Neuronal stem cell (in vitro differentiated cells): ENCODE data around the gene TXK.

Experiments
- DNase-seq: peaks from one replicate; pipeline ENCODE4 v3.0.0-alpha.2; 2013; ENCODE audit warnings: low spot score
- H2AFZ ChIP-seq: one replicate; pipeline ENCODE4 v1.6.1; 2013; ENCODE audit warnings: mild to moderate bottlenecking, low read length, inconsistent platforms
- H2AK5ac ChIP-seq: 2 replicates; pipeline ENCODE4 v1.6.1; 2013; ENCODE audit warnings: low read depth, mild to moderate bottlenecking, inconsistent platforms, low read length, moderate library complexity, mixed read lengths
- H2BK120ac ChIP-seq: 2 replicates; pipeline ENCODE4 v1.6.1; 2013; ENCODE audit warnings: low read depth, mild to moderate bottlenecking, inconsistent platforms, low read length, moderate library complexity, mixed read lengths
- H2BK12ac ChIP-seq: one replicate; pipeline ENCODE4 v1.6.1; 2013; ENCODE audit warnings: low read length, inconsistent platforms
- H2BK15ac ChIP-seq: 2 replicates; pipeline ENCODE4 v1.6.1; 2013; ENCODE audit warnings: mild to moderate bottlenecking, low read length, inconsistent platforms, mixed read lengths
- H2BK5ac ChIP-seq: one replicate; pipeline ENCODE4 v1.6.1; 2013; ENCODE audit warnings: inconsistent platforms, mild to moderate bottlenecking, low read length, moderate library complexity
- H3K14ac ChIP-seq: one replicate; pipeline ENCODE4 v1.6.1; 2013; ENCODE audit warnings: low read length, inconsistent platforms
- H3K18ac ChIP-seq: 2 replicates; pipeline ENCODE4 v1.6.1; 2013; ENCODE audit warnings: low read length, inconsistent platforms
- H3K23ac ChIP-seq: 2 replicates; pipeline ENCODE4 v1.6.1; 2013; ENCODE audit warnings: low read depth, mild to moderate bottlenecking, mixed read lengths, low read length, inconsistent platforms; ENCODE audit not compliant: poor library complexity
- H3K27ac ChIP-seq: replicated peaks from 3 replicates; pipeline ENCODE4 v1.5.1; 2013; ENCODE audit warnings: low read length, inconsistent platforms
- H3K27me3 ChIP-seq, 3 experiments: 2 replicates each; pipeline ENCODE4 v1.6.1; 2013; ENCODE audit warnings: low read length in 3 of 3, mild to moderate bottlenecking in 2 of 3, inconsistent platforms in 1 of 3, low read depth in 1 of 3, mixed read lengths in 1 of 3, moderate library complexity in 1 of 3; ENCODE audit not compliant: control insufficient read depth in 3 of 3, insufficient read depth in 3 of 3
- H3K36me3 ChIP-seq, 2 donors: replicated peaks in 1 of 2; 2 replicates each; pipeline ENCODE4 v1.6.1; 2013; ENCODE audit warnings: low read length in 2 of 2; ENCODE audit not compliant: control insufficient read depth in 2 of 2, insufficient read depth in 2 of 2
- H3K4ac ChIP-seq: 2 replicates; pipeline ENCODE4 v1.6.1; 2013; ENCODE audit warnings: inconsistent platforms, mild to moderate bottlenecking, low read length, moderate library complexity
- H3K4me1 ChIP-seq, 2 donors: 1 replicate in 1 of 2; 2 replicates in 1 of 2; pipeline ENCODE4 v1.6.1; 2013; ENCODE audit warnings: low read length in 2 of 2, low read depth in 1 of 2; ENCODE audit not compliant: control insufficient read depth in 2 of 2, insufficient read depth in 1 of 2
- H3K4me2 ChIP-seq: one replicate; pipeline ENCODE4 v1.6.1; 2013; ENCODE audit warnings: mild to moderate bottlenecking, low read length, inconsistent platforms; ENCODE audit not compliant: insufficient read depth, poor library complexity, severe bottlenecking
- H3K4me3 ChIP-seq, 2 donors: 2 replicates each; pipeline ENCODE4 v1.5.1; 2013; ENCODE audit warnings: low read length in 2 of 2, mild to moderate bottlenecking in 2 of 2, inconsistent platforms in 1 of 2, moderate library complexity in 1 of 2
- H3K79me1 ChIP-seq: one replicate; pipeline ENCODE4 v1.6.1; 2013; ENCODE audit warnings: low read depth, mild to moderate bottlenecking, inconsistent platforms, low read length, moderate library complexity
- H3K9ac ChIP-seq: one replicate; pipeline ENCODE4 v1.6.1; 2013; ENCODE audit warnings: mild to moderate bottlenecking, low read depth, low read length, inconsistent platforms; ENCODE audit not compliant: poor library complexity
- H3K9me3 ChIP-seq, 2 donors: replicated peaks in 1 of 2; 2 replicates each; pipeline versions ENCODE3 to v1.6.1; 2013; ENCODE audit warnings: low read length in 2 of 2, mild to moderate bottlenecking in 2 of 2, inconsistent platforms in 1 of 2, low read depth in 1 of 2, mixed read lengths in 1 of 2, moderate library complexity in 1 of 2; ENCODE audit not compliant: control insufficient read depth in 2 of 2, insufficient read depth in 1 of 2
- H4K8ac ChIP-seq: one replicate; pipeline ENCODE4 v1.6.1; 2013; ENCODE audit warnings: low read depth, mild to moderate bottlenecking, inconsistent platforms, low read length, moderate library complexity
- H4K91ac ChIP-seq: one replicate; pipeline ENCODE4 v1.6.1; 2013; ENCODE audit warnings: low read length, low read depth, mild to moderate bottlenecking, inconsistent platforms; ENCODE audit not compliant: poor library complexity
- WGBS, 2 donors: extraction: QIAGEN DNeasy Blood & Tissue Kit; methylation state at CpG; one replicate each; pipeline ENCODE4 v1.1.7; 2013; ENCODE audit warnings: missing lambda C conversion rate in 2 of 2, mixed read lengths in 1 of 2; ENCODE audit not compliant: insufficient read length in 2 of 2, insufficient replicate concordance in 1 of 2; ENCODE audit errors: extremely low coverage in 2 of 2; 5-methylcytosine and 5-hydroxymethylcytosine counted together

The TXK gene

DNA sequence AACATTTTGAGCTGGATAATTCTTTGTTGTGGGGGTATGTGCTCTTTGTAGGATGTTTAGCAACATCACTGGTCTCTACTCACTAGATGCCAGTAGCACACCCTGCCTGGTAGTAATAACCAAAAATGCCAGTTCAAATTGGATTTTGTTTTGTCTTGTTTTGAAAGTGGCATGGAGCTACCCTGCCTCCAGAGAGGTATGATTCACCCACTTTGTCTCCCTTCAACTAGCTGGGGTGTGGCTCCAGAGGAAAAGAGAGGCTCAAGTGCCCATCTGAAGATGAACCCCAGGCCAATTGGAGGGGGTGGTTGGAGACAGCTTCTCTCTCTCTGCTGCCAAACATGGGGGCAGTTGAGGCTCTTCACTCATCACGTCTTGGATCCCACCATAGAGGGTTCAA, 83.0 kb downstream of the TXK start:
- Histone ChIP-seq H2AK5ac (no peak overlapping the region), H4K8ac (no peak overlapping the region), H4K91ac (no peak overlapping the region), H2BK12ac (no peak overlapping the region), H3K4me3 (no peak overlapping the region), H3K4ac (no peak overlapping the region), H2BK120ac (no peak overlapping the region), H3K14ac (no peak overlapping the region), H2BK5ac (no peak overlapping the region), H2AFZ (no peak overlapping the region), H3K9me3 (no peaks in the 10 kb centered on the region), H3K18ac (no peak overlapping the region), H2BK15ac (no peak overlapping the region), H3K4me1 (no peaks in the 10 kb centered on the region), H3K23ac (no peak overlapping the region), H3K4me2 (no peak overlapping the region), H3K27ac (no peak overlapping the region), H3K27me3 (no peaks in the 10 kb centered on the region), H3K9ac (no peak overlapping the region), H3K79me1 (peaks cover 2% of the 10 kb centered on the region), H3K36me3 (no peaks in the 10 kb centered on the region)
- DNase-seq, result no peak
- no CpG with 5 or more reads among the region's 1 CpG for WGBS, 2 donors

DNA sequence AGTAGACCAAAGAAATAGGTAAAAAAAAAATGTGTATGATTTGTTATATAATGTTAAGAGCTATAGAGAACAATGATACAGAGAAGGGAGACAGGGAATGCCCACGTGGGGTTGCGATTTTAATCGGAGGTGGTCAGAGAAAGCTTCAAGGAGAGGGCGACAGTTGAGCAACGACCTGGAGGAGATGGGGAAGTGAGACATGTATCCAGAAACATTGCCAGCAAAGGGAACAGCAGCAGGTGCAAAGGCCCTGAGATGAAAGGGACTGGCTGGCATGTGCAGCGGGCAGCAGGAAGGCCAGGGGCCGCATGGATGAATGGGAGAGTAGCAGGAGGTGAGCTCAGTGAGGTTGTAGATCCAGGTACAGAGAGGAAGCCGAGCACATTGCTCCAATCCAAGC, 84.6 kb downstream of the TXK start:
- no peaks in the 10 kb centered on the region for H3K4me1 ChIP-seq
- no peak overlapping the region for H2BK120ac ChIP-seq
- no peak overlapping the region for H3K9ac ChIP-seq
- no CpG with 5 or more reads among the region's 8 CpGs for WGBS, 2 donors
- H3K27ac ChIP-seq, result no peak overlapping the region
- H3K27me3 ChIP-seq, result no peaks in the 10 kb centered on the region
- no peak overlapping the region for H4K91ac ChIP-seq
- H3K4me3 ChIP-seq, result no peak overlapping the region
- H3K18ac ChIP-seq, result peak overlapping the region; percentile 51
- no peak overlapping the region for H3K14ac ChIP-seq
- no peak overlapping the region for H2BK15ac ChIP-seq
- H2BK5ac ChIP-seq, result no peak overlapping the region
- no peaks in the 10 kb centered on the region for H3K9me3 ChIP-seq
- H2BK12ac ChIP-seq, result no peak overlapping the region
- no peaks in the 10 kb centered on the region for H3K36me3 ChIP-seq
- no peak overlapping the region for H4K8ac ChIP-seq
- no peak overlapping the region for H2AFZ ChIP-seq
- peak overlapping the region; percentile 58 for H3K23ac ChIP-seq
- no peak for DNase-seq
- H2AK5ac ChIP-seq, result no peak overlapping the region
- no peak overlapping the region for H3K4ac ChIP-seq
- peaks cover 2% of the 10 kb centered on the region for H3K79me1 ChIP-seq
- H3K4me2 ChIP-seq, result no peak overlapping the region

DNA sequence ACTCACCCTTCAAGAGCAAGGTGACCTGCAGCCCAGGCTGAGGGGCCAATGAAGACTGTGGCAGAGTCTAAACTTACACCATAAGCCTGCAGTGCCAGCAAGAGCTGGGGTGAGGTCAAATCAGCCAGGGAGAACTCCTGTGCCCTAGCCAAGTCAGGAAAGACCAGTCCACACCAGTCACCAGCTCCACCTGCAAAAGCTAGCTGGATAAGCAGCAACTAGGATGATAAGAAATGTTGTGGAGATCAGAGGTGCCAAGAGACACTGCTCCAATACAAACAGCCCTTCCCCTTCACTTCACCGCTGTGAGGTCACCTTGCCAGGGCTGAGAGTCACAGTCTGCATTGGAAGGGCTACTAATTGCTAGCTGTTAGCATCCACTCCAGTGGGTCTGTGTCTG, 86.2 kb downstream of the TXK start:
- H4K91ac ChIP-seq, result no peak overlapping the region
- H3K27ac ChIP-seq, result no peak overlapping the region
- no peak overlapping the region for H3K4ac ChIP-seq
- WGBS, 2 donors, result no CpG with 5 or more reads among the region's 1 CpG
- no peak overlapping the region for H3K18ac ChIP-seq
- no peak for DNase-seq
- H3K4me2 ChIP-seq, result no peak overlapping the region
- H3K9me3 ChIP-seq, result no peaks in the 10 kb centered on the region
- H4K8ac ChIP-seq, result no peak overlapping the region
- peaks cover 2% of the 10 kb centered on the region for H3K79me1 ChIP-seq
- H2BK12ac ChIP-seq, result no peak overlapping the region
- H3K23ac ChIP-seq, result no peak overlapping the region
- no peak overlapping the region for H2AK5ac ChIP-seq
- no peak overlapping the region for H3K4me3 ChIP-seq
- H3K36me3 ChIP-seq, result no peaks in the 10 kb centered on the region
- no peak overlapping the region for H2BK5ac ChIP-seq
- no peaks in the 10 kb centered on the region for H3K4me1 ChIP-seq
- no peak overlapping the region for H2BK15ac ChIP-seq
- H3K27me3 ChIP-seq, result no peaks in the 10 kb centered on the region
- H2AFZ ChIP-seq, result no peak overlapping the region
- H3K14ac ChIP-seq, result no peak overlapping the region
- H2BK120ac ChIP-seq, result no peak overlapping the region
- no peak overlapping the region for H3K9ac ChIP-seq

DNA sequence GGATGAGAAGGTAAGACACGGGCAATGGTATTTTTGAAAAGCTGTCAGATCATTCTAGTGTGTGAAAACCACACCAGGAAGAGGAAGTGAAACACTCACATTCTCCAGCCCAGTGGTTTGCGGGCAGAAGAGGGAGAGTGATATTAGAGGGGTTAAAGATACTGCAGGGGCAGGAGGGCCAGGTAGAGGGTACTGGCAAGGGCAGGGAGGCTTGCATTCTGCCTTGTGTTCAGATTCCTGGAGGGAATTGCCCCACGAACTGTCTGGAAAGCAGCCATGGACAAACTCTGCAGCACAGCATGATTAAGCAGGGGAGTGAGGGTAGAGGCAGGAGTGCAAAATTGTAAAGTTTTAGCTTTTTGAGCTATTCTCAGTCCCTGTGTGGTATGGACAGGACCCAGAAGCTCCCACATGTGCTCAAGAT, 86.6 kb downstream of the TXK start:
- no peak overlapping the region for H2BK15ac ChIP-seq
- no peak overlapping the region for H2AFZ ChIP-seq
- H3K23ac ChIP-seq, result no peak overlapping the region
- no peak for DNase-seq
- no peak overlapping the region for H3K9ac ChIP-seq
- H3K27me3 ChIP-seq, result no peaks in the 10 kb centered on the region
- H3K4me3 ChIP-seq, result no peak overlapping the region
- H3K27ac ChIP-seq, result no peak overlapping the region
- no CpG with 5 or more reads among the region's 3 CpGs for WGBS, 2 donors
- H3K4me2 ChIP-seq, result no peak overlapping the region
- no peak overlapping the region for H3K18ac ChIP-seq
- H4K8ac ChIP-seq, result no peak overlapping the region
- H3K14ac ChIP-seq, result no peak overlapping the region
- no peaks in the 10 kb centered on the region for H3K36me3 ChIP-seq
- no peak overlapping the region for H2BK120ac ChIP-seq
- H3K4ac ChIP-seq, result no peak overlapping the region
- H3K4me1 ChIP-seq, result no peaks in the 10 kb centered on the region
- no peak overlapping the region for H2BK12ac ChIP-seq
- no peak overlapping the region for H2BK5ac ChIP-seq
- H2AK5ac ChIP-seq, result no peak overlapping the region
- peaks cover 2% of the 10 kb centered on the region for H3K79me1 ChIP-seq
- no peaks in the 10 kb centered on the region for H3K9me3 ChIP-seq
- H4K91ac ChIP-seq, result no peak overlapping the region
